ENCODE results near the gene DGKI. TPM values are rescaled to one million over a fixed set of nuclear protein-coding genes. Genes with fewer than 3 reads are reported as not detected.

DGKI gene
- total RNA-seq, 1 experiment from 2014 or later, result 0.55 TPM

GRCh38 chr7:137882806-137883205 lies 36.0 kb upstream of the DGKI start:
- no peak overlapping the region for H2BK15ac ChIP-seq (ENCODE audit: low read depth, low read length)
- H4K5ac ChIP-seq (ENCODE audit: insufficient read length, low read depth, low read length), result no peak overlapping the region
- H3K4ac ChIP-seq (ENCODE audit: low read depth, low read length), result no peak overlapping the region
- no peaks in the 10 kb centered on the region for H3K79me2 ChIP-seq (ENCODE audit: insufficient read depth, low read length)
- H3K14ac ChIP-seq (ENCODE audit: insufficient read depth, low read length), result no peak overlapping the region
- H2BK20ac ChIP-seq (ENCODE audit: low read depth, low read length, poor library complexity, severe bottlenecking), result no peak overlapping the region
- no peak overlapping the region for H3K18ac ChIP-seq (ENCODE audit: insufficient read length, low read depth, low read length)
- peaks cover 50 to 62% (median 61%) of the 10 kb centered on the region in 3 experiments for H3K36me3 Mint-ChIP-seq (ENCODE audit: insufficient read depth in 1 of 3, low read depth in 3 of 3)
- no peak overlapping the region for H4K91ac ChIP-seq (ENCODE audit: insufficient read length, low read depth, low read length)
- H4K20me1 ChIP-seq (ENCODE audit: control insufficient read depth, insufficient read depth, insufficient read length), result no peaks in the 10 kb centered on the region
- no peak overlapping the region for H3K9ac ChIP-seq (ENCODE audit: extremely low read depth, insufficient read length, low read length)
- peaks cover 9 to 11% of the 10 kb centered on the region in 2 experiments for H3K9me3 Mint-ChIP-seq
- no peak overlapping the region for H3K56ac ChIP-seq (ENCODE audit: insufficient read length, low read depth, low read length)
- no peaks in the 10 kb centered on the region for H3K23me2 ChIP-seq (ENCODE audit: insufficient read length, low read depth, low read length, poor library complexity, severe bottlenecking)
- H3T11ph ChIP-seq (ENCODE audit: low read length), result no peak overlapping the region
- H3K4me1 ChIP-seq (ENCODE audit: insufficient read depth, low read length), result peaks cover 20% of the 10 kb centered on the region
- no peak overlapping the region for H2BK120ac ChIP-seq (ENCODE audit: low read depth, low read length, poor library complexity, severe bottlenecking)
- no peak overlapping the region for H4K8ac ChIP-seq (replicated peaks; ENCODE audit: insufficient read length, low read depth, low read length)
- no peak overlapping the region for H3K4me3 Mint-ChIP-seq
- no peaks in the 10 kb centered on the region for H3K79me1 ChIP-seq (ENCODE audit: insufficient read depth, low read depth, low read length, poor library complexity, severe bottlenecking)
- no peaks in the 10 kb centered on the region; the same call in 1 of the 2 replicates for H3K27me3 Mint-ChIP-seq (ENCODE audit: low read depth)
- H3K23ac ChIP-seq (ENCODE audit: insufficient read length, low read depth, low read length), result no peak overlapping the region
- H3K27me3 ChIP-seq (ENCODE audit: insufficient read depth, low read length), result no peaks in the 10 kb centered on the region
- no peak overlapping the region for H2AFZ ChIP-seq (ENCODE audit: low read length)
- H2BK5ac ChIP-seq (ENCODE audit: insufficient read length, low read length), result no peak overlapping the region
- no peak for DNase-seq
- peak overlapping the region in 1 of 3 experiments; percentile 51; a peak in 1 of 7 replicates for H3K27ac Mint-ChIP-seq
- no peak overlapping the region for H3K4me2 ChIP-seq (ENCODE audit: insufficient read depth, insufficient read length, low read length)
- H2BK12ac ChIP-seq (ENCODE audit: insufficient read length, low read depth, low read length), result no peak overlapping the region
- H3K9me3 ChIP-seq (ENCODE audit: control insufficient read depth, low read depth, low read length), result no peaks in the 10 kb centered on the region
- no peak overlapping the region for H2AK5ac ChIP-seq (ENCODE audit: insufficient read length, low read length)
- H3K27ac ChIP-seq (ENCODE audit: insufficient read length, low read depth, low read length), result no peak overlapping the region
- no peak for TF ChIP-seq CTCF (conservative IDR thresholded peaks at IDR 0.05)
- H3K4me1 Mint-ChIP-seq, result peaks cover 63% of the 10 kb centered on the region in 2 experiments
